NCI-H2029 (cell line): Measurements from ENCODE around the gene LRRFIP1.

Experiments
- DNase-seq: peaks from one replicate; lab custom pipeline; 2025; lab: John Stamatoyannopoulos, UW

Gene LRRFIP1

DNA sequence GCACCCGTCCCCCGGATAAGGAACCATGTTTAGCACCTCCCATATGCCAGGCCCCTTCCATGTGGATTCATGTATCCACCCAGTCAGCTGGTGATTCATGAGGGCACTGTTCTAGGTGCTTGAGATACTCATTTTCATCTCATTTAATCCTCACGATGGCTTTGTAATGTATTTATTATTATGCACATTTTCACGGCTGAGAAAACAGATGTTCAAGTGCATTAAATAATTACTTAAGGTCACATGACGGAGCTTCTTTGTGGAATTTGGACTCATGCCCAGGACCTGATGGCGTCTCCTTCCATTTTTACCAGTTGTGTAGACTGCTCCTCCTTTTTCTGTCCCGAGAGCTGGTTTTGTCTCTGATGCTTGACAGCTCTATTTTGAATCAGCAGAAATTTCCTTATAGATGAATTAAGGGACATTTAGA is 99.0 kb downstream of the LRRFIP1 start:
- DNase-seq, result peak; percentile 96

DNA sequence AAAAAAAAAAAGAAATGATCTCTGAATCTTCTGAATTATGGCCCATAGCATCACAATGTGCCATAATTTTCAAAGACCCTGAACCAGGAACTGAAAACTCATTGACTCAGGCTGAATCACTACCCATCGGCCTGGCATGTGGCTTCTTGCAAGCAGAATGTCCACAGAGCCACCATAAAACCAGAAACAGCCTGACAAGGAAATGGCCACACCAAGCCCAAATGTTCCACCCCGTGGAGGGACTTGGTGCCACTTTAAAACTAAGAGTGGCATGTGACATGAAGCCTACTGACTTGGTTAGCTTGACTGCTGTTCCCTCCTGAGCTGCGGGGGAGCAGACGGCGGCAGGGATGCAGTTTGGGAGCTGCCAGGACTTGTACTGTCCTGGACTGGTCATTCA is 100.0 kb downstream of the LRRFIP1 start:
- DNase-seq, result no peak

DNA sequence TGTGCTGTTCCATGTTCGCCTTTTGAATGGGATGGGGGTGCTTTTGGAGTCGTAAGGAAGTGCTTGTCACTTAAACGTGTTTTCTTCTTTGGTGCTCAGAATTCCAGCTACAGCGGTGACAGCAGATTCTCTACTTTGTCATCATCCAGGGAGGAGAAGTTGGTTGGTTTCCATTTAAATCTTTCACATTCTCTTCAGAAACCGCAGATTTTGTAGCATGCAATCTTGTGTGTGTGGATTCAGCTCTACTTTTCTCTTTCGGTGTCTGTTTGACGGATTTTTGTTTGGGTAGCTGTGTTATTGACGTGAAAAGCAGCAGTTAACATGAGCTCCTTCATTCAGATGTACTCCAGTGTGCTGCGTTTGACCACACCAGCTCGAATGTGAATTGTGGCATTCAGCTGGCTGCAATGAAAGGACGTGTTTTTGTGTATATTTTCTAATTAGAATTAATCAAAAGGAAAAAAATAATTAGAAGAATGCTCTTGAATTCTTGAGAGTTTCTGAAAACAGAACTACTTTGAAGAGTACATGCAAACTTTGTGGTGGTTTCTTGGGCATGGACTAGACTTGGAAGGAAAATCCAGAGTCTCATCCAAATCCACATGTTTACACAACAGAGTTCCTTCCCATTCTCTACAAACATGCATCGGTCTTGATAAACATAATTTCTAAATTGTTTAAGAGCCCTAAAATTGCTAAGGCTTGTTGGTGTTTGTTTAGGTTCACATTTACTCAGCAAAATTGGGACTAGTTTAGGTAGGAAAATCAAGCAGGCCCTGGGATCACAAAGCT is 102.5 kb downstream of the LRRFIP1 start:
- no peak for DNase-seq

DNA sequence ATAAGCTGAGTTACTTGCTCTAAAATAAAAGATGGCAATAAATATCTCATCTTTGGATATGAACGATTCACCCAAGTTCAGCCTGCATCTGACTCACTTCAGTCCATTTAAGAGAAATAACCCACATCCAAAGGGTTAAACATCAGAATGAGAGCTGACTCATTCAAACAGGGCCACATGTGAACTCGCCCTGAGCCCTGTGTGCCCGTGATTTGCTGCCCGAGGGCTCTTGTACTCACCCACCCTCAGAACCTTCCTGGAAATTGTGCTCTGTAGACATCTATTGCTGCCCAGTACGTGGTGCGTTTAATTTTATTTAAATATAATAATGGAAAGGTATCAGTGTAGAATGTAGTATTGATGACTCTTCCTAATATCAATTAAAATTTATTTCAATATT is 104.3 kb downstream of the LRRFIP1 start:
- DNase-seq, result peak; percentile 39

DNA sequence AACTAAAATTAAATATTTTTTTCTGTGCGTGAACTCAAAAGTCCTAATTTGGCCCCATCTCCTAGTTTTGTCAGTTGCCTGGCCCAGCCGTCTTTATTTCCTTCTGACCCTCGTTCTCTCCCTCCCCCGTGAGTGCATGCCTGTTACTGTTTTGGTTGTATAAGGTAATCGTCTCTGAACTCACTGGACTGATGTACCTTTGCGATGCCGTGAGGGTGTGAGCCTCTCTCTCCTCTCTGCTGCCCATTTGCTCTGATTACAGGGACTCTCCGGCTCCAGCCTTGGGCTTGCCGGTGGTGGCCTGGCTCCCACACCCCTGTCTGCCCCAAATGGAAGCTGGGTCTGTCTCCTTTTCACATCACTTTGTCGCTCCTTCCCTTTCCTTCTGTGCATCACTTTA is 104.7 kb downstream of the LRRFIP1 start:
- DNase-seq, result no peak

DNA sequence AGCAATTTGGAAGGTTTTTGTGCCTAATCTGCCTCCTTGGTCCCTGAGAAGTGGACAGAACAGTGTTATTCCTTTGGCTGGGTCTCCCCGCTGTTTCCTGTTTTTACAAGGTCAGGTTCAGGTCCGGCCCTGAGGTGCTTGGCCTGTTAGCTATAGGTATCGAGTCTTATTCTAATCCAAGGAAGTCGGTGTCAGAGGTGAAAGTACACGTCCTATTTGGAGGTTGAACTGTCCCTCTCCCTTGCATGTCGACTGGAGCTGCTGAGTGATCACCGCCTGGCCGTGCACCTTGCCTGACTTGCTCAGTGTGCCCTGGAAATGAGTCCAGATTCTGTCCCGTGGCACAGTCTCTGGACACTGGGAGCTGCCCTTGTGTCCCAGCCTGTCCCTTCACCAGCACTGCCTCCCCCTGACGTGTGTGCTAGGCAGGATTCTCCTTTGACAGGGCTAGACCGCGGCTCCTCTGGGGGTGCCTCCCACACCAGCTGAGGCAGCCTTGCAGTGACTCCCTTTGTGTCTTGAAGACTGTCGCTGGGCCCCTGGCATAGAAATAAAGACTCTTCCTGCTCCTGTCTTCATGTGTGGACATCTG is 105.5 kb downstream of the LRRFIP1 start:
- DNase-seq, result peak; percentile 22

DNA sequence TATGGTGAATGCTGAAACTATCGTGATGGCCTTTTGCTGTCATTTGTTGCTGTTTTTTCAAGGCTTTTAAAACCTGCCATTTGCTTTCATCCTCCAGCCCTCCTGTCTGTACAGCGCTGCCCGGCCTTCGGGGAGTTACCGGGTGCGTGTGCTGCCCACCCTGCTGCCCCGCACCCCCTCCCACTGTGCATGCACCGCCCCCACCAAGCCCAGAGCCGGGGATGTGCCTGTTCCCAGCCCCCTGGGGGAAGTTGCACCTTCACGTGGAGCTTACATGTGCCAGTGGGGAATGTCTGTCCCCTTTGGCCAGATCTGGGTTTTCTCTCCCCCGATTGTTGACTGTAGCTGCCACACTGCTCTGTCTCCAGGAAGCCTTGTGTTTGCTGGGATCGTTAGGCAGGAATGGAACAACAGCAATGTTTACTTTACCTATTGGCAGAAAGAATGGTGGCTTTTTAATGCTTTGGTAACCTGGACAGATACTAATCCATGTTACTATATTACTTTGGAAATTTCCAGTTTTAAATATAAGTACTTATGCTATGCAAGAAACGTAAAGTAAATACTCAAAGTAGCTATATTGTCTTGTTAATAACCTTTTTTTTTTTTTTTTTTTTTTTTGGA is 106.4 kb downstream of the LRRFIP1 start:
- peak; percentile 92 for DNase-seq

DNA sequence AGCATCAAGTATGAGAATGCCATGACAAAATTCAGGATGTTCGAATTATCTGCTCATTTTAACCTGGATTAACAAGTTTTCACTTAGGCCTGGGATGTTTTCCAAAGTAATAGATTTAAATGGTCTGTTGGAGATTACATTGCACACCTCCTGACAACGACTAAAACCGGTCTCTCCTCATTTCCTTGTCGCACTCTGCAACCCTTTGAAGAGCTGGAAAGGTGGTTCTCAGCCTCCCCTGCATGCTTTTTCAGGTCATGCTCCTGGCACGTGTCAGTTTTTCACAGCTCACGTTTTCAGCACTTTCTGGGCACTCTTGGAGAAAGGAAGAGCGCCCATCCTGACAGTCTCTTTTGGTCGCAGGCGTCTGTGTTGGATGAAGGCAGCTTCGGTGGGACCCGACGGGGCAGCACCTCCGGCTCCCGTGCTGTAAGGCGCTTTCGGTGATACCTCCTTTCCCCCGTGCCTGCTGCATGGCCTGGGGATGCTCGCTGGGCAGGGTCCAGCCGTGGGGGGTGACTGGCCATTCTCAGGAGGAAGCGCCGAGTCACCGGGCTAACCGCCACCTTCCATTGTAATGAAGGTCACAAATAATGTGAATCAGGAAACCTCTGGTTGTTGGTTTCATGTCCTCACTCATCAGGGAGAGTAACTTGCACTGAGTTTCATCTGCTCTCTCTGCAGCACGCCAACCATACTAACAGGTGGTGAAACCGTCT is 107.7 kb downstream of the LRRFIP1 start:
- DNase-seq, result peak; percentile 25

DNA sequence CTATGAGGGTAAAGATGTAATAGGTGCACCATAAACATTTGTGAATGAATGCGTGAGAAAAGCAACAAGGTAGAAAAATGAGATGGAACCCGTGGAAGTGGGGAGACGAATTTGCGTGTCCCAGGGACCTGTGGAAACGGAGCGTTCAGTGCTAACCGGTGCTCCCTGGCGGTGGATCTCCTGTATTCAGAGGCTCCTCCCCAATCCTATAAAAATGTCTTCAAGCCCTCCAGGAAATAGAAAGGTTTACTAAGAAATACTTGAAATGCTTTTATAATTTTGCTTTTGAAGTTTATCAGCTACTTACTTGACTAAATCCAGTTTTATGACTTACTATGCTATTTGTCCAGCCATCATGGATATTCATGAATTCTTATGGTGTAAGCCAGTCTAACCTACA is 108.4 kb downstream of the LRRFIP1 start:
- DNase-seq, result no peak

DNA sequence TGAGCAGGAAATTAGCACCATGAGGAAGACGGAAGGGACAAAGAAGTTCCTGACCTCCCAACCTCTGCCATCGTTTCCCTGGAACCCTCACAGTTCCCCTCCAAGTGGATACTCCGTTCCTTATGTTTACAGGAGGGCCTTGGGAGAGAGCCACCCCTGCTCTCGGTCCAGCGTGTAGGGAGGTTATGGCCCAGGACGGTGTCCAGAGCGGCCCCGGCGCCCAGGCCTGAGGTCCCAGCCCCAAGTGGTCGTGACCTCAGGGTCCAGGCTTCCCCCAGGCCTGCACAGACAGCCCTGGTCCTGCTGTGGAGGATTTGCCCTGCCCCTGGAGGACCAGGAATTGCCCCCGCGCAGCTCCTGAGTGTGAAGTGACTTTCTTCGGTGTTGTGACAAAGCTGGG is 109.4 kb downstream of the LRRFIP1 start:
- no peak for DNase-seq

DNA sequence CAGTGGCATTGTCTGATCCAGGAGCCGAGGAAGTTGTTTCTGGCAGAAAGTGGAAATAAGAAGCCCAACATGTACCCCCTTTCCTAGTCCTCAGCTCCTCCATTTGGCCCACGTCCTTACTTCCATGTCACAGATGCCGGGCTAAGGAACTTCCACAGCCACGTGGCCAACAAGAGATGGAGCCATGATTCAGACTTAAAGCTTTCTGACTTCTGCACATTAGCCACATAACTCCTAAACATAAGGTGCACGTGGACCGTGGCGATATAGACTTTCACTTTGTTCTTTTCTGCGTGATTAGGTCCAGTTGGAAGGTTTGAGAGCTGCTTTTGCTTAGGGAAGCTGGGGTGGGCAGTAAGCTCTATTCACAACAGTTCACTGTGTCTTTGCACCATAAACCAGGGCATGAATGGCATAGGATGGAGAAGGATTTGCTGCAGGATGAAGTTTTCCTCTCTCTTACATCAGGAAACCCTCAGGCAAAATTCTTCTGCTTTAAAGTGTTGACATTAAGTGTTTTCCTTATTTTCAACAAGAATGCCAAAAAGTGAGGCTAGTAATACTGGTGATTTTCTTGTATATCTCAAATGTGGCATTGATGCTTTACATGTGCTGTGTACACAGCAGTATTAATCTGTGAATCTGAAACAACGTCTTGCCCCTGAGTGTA is 109.9 kb downstream of the LRRFIP1 start:
- DNase-seq, result no peak

DNA sequence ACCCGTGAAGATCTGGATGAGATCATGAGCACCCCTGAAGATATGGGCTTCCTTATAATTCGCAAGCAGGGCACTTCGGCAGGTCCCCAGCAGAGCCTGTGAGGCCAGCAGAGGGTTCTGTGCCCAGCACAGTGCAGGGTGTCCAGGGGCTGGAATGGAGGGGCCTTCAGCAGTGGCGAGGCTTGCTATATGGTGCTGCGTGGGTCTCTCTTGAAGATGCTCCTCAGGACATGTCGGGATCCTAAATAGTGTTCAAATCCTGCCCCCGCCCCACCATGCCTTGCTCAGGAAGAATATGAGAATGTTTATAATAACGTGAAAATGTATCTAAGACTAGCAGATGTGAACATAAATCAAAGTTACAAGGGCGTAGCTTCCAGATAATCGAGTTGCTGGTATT is 110.9 kb downstream of the LRRFIP1 start:
- DNase-seq, result no peak

DNA sequence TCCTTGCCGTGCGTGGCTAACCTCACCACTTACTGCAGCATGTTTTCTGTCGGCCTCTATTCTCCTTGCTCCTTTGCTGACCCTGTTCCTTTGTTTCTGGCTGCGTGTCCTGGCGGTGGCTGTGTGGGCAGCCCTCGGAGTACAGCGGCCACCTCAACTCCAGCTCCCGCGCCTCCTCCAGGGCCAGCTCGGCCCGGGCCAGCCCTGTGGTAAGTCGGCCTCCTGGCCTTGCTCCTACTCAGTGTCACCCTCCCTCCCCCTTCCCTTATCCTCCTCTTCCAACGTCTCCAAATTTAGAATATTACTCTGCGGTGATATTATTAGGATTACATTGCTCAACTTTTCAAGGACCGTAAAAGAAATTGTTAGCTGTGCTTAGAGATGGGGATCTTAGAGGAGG is 111.7 kb downstream of the LRRFIP1 start:
- no peak for DNase-seq

DNA sequence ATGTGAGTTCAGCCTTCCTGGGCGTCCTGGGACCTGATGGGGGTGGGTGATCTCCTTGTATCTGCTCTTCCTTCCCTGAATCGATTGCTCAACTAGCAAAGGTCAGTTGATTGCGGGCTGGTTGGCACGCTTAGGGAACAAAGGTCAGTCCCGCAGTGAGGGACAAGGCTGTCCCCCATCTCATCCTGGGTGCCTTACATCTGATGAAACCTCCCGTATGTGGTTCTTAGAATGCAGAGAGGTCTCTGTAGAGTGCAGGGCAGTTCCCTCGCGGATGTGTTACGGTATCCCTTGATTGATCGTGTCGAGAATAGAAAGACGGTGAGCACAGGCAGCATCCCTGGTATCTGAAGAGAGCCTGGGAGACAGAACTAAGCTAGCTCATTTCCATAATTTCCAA is 114.8 kb downstream of the LRRFIP1 start:
- DNase-seq, result no peak

DNA sequence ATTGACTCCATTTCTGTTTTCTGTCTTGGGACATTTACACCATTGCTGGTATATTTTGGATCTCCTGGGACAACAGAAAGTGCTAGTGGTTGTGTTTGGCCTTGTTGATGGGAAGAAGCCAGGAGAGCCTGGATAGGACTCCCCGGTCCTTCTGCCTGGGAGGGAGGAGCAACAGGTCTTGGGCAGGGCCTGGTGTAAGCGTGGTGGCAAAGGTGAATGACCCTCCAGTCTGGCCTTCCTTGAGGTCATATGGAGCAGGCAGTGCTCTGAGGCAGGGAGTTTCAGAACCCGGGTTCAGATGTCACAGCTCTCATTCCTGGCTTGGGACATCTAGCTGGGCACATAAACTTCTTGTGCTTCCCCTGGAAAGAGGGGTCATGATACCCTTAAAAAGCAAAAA is 115.2 kb downstream of the LRRFIP1 start:
- DNase-seq, result no peak

DNA sequence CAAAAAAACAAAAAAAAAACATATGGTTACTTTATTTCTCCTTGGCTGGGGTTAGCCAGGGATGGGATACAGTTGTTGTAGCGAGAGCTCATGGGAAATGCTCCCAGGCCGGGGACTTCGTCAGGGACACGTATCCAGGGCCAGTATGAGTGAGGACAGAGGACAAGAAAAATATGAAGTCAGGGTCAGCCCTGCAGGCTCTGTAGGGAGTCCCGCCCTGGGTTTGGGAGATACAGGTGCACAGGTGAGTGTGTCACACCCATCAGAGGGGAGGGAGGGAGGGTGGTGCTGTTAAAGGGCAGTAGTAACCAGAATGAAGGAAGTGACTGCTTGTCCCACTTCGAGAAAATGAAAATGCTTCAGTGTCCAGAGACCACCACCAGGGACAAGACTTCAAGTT is 115.6 kb downstream of the LRRFIP1 start:
- no peak for DNase-seq

DNA sequence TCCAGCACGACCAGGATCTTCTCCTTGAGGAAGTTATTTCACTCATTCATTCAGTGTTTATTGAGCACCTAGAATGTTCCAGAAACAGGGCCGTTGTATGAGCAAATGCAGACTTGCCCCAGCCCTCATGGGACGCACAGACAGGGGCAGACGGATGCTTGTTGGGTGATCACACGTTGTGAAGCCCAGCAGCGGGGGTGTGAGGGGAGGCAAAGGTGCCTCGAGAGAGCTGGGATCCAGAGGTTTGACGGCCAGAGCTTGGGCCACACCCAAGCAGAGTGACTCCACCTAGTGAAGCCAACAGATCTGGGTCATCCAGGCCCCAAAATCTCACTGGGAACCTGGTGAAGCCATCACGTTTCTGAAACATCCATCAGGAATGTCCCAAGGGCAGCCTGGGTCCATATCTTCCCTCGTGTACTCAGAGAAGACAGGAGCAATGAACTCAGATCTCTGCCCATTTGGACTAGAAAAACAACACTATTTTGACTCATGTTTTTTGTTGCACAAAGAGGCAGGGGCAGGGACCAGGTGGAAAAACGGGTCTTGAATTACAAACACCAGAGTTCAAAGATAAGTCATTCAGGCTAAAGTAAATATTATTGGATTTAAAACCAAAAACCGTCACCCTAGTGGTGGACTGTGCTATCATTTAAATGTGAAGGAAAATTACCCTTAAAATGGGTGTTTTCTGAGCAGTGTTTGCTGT is 116.3 kb downstream of the LRRFIP1 start:
- DNase-seq, result no peak

DNA sequence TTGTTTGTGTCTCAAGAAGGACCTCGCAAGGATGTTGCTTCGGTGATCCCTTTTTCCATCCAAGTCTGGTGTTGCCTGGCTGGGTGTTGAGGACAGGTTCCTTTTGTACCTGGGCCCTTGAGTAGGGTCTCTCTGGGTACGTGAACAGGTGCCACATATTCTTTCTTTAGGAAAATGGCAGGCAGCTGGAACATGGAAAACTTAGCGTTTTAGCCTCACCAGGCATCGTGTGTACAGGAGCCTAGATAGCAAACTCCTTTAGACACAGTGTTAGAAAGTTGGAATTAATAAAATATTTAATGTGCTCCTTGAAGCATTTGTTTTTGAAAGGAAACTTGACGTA is 116.9 kb downstream of the LRRFIP1 start:
- DNase-seq, result no peak

DNA sequence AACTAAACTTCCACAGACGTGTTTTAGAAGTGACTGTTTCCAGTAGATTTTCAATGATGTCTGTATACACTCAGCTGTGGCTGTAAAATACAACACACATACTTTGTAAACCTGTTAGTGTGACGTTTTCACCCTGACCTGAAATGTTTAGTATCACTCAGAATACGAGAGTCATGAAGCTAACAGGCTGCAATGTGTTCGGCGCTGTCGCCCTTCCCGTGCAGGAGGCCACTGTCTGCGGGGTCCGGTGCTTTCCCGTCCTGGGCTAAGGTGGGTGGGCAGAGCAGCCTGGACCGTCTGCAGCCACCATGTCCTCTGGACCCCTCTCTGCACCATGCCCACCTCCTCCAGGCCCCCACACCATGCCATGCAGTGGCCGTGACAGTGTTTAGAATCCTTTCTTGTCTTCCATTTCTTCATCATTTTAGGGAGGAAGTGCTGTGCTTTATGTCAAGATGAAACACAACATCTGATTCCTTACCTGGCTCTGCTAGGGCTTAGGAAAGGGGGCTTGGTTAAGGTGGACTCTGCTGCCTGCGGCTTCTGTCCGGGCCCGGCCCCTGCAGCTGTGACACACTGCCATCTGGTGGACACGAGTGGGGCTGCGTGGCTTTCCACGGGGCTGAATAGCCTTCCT is 117.3 kb downstream of the LRRFIP1 start:
- peak; percentile 32 for DNase-seq

DNA sequence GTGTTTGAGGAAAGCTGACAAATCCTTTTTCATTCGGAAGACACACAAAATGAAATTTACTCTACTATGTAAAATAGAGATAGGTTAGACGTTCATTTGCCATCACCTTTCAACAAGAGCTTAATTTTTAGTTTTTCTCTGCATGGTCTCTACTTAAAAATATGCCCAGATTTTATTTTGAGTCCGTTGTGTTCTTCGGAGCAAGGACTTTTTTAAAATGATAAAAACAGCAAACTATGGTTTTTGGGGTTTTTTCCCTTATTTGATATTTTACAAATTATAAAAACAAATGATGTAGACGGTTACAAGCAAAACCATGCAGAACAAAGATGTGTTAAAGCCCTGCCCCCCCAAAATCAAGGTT is 117.8 kb downstream of the LRRFIP1 start:
- DNase-seq, result no peak
